SW 1271 (cell line): ENCODE data around the gene STAT5A.
A peak's percentile ranks its signal among the peaks of the same experiment; 100 is the strongest.
"Not testable (repeated sequence)": the region's sequence is repeated elsewhere in the genome, so short reads cannot be mapped to it uniquely, and the experiment has no call there.

Source experiments
- DNase-seq, 2 experiments: peaks; one replicate each; lab custom pipeline; 2025; lab: John Stamatoyannopoulos, UW

The STAT5A gene

GRCh38 chr17:42308446-42308845 is 20.1 kb downstream of the STAT5A start:
- no peak for DNase-seq

- no peak for DNase-seq
Measured at GRCh38 chr17:42309142-42309541, 20.8 kb downstream of the STAT5A start.

- DNase-seq = no peak
Measured at GRCh38 chr17:42309986-42310786, 21.9 kb downstream of the STAT5A start.

GRCh38 chr17:42310787-42311215 is 22.5 kb downstream of the STAT5A start:
- DNase-seq = no peak

- DNase-seq = no peak
Measured at GRCh38 chr17:42311240-42312034, 23.1 kb downstream of the STAT5A start.

GRCh38 chr17:42312035-42312284 is 23.7 kb downstream of the STAT5A start:
- no peak for DNase-seq

- DNase-seq = no peak
Measured at GRCh38 chr17:42312285-42313130, 24.2 kb downstream of the STAT5A start.

- no peak for DNase-seq
Measured at GRCh38 chr17:42313389-42313772, 25.1 kb downstream of the STAT5A start.

- DNase-seq = no peak
Measured at GRCh38 chr17:42313773-42314566, 25.7 kb downstream of the STAT5A start.

GRCh38 chr17:42315402-42316156 is 27.3 kb downstream of the STAT5A start:
- DNase-seq = no peak

- no peak for DNase-seq
Measured at GRCh38 chr17:42316755-42317154, 28.5 kb downstream of the STAT5A start.

- DNase-seq = no peak
Measured at GRCh38 chr17:42317266-42317845, 29.1 kb downstream of the STAT5A start.

GRCh38 chr17:42317967-42318366 is 29.7 kb downstream of the STAT5A start:
- DNase-seq = not testable (repeated sequence)

GRCh38 chr17:42321555-42321954 is 33.3 kb downstream of the STAT5A start:
- no peak for DNase-seq

- peak; percentile 74 to 91 for DNase-seq
Measured at GRCh38 chr17:42322382-42323267, 34.3 kb downstream of the STAT5A start.

- DNase-seq = no peak
Measured at GRCh38 chr17:42323268-42323773, 35.0 kb downstream of the STAT5A start.

GRCh38 chr17:42325026-42325425 is 36.7 kb downstream of the STAT5A start:
- DNase-seq = peak; percentile 73 to 88

GRCh38 chr17:42329025-42329976 is 41.0 kb downstream of the STAT5A start:
- peak; percentile 39 to 83 for DNase-seq
